Measurements from ENCODE around the gene TBX5.

Gene TBX5

GRCh38 chr12:114318984-114319383 lies 87.0 kb downstream of the TBX5 start:
- no peak for DNase-seq (ENCODE audit: low spot score)

- DNase-seq (ENCODE audit: low spot score): no peak
Measured at GRCh38 chr12:114316076-114316475, 89.9 kb downstream of the TBX5 start.

GRCh38 chr12:114314974-114315720 lies 90.8 kb downstream of the TBX5 start:
- no peak for DNase-seq (ENCODE audit: low spot score)

- DNase-seq (ENCODE audit: low spot score): no peak
Measured at GRCh38 chr12:114314403-114314802, 91.5 kb downstream of the TBX5 start.

- no peak for DNase-seq (ENCODE audit: low spot score)
Measured at GRCh38 chr12:114313910-114314309, 92.0 kb downstream of the TBX5 start.

GRCh38 chr12:114311974-114312373 lies 94.0 kb downstream of the TBX5 start:
- DNase-seq (ENCODE audit: low spot score): no peak

- no peak for DNase-seq (ENCODE audit: low spot score)
Measured at GRCh38 chr12:114306646-114307045, 99.3 kb downstream of the TBX5 start.

- no peak for DNase-seq (ENCODE audit: low spot score)
Measured at GRCh38 chr12:114305446-114305845, 100.5 kb downstream of the TBX5 start.
